HG02852 (cell line): ENCODE results near the gene COL27A1.

Source experiments
- ATAC-seq: cut with Tn5 transposase; IDR thresholded peaks from one replicate; pipeline ENCODE4 v1.9.1; 2021; ENCODE audit warnings: mild to moderate bottlenecking, moderate library complexity; ENCODE audit not compliant: unreplicated experiment

The COL27A1 gene

DNA sequence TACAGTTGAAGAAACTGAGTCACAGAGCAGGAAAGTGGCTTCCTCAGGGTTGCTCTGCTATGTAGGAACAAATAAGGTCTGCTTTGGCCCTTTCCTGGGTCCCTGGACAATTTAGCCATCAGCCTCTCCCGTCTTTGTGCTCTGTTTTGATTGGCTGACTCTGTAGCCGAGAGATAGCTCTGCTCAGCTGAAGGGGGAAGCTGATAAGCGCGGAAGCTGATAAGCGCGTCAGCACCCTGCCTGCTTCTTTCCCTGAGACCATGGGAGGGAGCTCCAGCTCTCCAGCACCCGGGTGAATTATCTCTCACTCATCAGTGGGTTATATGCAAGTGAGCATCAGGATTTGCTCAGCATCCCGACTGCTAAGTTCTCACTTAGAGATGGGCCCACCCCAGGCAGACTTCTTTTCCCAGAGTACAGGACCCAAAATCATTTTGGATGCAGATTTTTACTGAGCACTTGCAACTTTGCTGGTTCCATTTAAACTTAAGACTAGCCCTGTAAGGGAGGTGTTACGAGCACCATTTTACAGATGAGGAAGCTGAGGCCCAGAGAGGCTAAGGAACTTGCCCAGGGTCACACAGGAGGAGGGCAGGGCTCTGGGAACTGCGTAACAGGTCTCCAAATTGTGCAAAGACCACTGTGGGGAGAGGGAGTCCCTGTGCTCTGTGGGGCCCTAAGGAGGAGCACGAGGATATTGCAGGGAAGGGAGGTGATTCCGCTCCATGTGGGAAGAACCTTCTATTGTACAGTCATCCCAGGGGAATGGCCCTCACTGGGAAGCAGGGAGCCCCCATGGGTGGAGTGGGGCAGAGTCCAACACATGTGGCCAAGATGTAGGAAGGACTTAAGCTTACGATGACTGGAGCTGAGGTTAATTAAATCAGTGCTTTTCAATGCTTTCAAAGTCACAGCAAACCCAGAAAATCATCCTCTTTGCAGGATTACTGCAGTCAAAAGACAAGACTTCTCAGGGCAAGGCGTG, 83.8 kb downstream of the COL27A1 start:
- ATAC-seq, result no peak

DNA sequence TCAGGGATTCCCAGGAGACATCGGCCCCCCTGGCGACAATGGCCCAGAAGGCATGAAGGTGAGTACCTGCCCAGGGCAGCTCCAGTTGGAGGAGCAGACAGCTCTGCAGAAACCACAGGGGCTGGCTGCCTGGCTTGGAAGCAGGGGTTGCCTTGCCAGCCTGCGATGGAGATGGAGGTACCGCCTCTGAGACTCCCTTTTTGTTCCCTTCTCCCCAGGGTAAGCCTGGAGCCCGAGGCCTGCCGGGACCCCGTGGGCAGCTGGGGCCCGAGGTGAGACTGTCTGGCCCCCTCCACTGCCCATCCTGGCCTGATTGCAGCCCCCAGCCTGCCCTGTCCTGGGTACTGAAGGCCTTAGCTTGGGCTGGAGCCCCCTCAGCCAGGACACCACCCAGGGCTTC, 84.9 kb downstream of the COL27A1 start:
- no peak for ATAC-seq

DNA sequence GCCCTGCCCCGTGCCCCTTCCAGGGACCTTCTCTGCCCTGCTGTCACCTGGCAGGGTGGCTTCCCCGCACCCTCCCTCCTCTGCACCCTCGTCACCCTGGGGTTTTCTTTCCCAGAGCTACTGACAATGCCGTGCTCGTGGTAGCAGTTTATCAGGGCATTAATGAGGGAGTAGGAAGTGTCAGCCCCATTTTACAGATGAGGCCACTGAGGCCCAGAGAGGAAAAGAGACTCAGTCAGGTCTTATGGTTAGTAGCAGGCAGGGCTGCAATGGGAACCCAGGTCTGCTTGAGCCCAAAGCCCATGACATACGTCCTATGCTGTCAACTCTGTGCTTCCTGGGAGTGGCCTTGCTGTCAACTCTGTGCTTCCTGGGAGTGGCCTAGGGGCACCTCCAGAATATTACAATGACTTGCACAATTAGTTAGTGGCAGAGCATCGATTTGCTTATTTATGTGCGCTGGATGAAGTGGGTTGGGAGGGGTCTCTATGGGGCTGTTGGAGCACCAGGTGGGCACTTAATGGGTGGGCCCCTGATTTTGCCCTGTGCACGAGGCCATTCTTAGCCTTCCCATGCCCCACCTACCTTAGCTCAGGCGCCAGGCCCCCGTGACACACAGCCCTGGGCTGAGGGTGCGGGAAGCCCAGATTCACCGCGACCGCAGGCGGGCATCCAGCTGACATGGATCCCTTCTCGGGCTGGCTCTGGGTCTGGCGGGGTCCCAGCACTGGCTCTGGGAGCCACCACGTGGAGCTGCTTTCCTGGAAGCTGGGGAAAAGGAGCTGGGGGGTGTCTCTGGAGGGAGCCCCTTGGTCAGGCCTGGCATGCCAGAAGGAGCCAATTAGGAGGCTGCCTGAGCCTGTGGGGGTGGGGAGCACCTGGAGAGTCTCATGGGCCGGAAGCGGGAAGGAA, 85.6 kb downstream of the COL27A1 start:
- no peak for ATAC-seq

DNA sequence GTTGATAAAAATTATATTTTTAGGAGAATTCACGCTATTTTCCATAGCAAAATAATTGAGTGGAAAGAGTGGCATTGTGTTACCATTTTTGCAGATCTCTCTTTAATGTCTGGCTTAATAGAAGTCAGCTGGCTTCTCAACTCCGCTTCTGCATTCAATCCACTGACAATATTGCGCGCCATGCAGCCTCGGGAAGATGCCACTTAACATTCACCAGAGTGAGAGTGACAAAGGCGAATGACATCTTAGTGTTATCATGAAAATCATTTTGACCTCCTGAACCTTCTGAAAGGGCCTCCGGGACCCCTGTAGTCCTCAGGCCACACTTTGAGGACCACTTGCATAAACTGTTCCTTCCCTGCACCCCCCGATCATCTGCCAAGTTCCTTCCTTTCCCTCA, 87.5 kb downstream of the COL27A1 start:
- no peak for ATAC-seq

DNA sequence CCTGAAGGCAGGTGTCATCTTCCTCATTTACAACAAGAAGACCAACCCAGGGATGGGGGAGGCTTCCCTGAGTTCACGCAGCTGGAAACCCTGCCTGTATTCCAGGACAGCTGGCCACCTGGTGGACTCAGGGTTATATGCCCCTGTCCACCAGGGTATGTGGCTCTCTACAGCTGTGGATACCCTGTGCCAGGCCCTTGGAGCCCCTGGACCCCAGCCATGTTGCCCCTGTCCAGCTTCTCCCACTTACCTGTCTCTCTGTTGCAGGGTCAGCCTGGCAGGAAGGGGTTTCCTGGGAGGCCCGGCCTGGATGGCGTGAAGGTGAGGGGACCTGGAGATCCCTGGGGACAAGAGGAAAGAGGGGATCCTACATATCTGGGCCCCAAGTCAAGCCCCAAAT, 87.9 kb downstream of the COL27A1 start:
- ATAC-seq, result no peak

DNA sequence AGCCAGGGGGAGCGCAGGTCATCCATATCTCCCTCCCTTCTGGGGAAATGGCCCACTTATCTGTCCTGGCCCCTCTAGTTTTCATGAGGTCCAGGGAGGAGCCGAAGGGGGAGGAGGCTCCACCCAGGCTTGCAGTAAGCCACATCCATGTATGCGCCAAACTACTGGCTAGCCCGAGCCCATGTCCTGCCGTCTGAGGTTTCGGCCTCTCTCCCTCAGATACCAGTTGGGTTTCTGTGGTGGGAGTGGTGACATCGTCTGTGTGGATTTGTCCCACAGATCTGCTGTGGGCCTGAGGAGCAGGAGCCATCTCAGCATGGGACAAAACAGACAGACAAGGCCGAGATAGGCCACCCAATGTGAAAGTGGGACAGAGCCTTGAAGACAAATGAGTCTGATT, 89.2 kb downstream of the COL27A1 start:
- ATAC-seq, result no peak

DNA sequence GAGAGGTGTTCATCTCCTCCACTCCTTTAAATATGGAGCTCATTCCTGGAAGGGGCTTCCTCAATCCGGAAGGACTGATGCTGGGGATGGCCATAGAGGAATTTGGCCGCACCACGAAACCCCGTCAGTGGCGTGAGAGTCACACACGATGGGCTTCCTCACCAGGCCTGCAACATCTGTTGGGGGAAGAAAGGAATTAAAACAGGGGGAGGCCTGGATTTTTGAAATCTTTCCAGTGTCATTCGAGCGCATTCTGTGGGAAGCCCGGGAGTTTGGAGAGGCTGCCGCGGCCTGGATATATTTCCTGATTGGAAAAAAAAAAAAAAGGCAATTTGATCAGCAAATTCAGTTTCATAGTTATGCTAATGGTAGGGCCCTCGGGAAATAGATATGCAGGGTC, 91.2 kb downstream of the COL27A1 start:
- no peak for ATAC-seq

DNA sequence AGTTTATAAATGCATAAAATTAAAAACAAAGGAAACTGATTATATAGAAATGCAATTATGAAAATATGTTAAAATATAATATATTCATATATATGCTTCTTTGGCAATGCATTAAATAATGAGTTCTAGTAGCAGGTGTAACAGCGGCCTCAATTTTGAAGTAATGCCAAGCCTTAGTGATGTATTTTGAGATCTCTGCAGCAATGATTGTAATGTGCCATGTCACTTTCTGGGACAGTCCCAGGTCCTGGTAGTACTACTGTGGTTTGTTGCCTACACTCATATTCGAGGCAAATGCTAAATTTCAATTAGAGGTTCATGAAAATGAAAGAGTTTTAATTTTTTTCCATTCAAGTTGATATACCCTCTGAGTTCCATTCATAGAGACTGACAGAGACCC, 91.7 kb downstream of the COL27A1 start:
- ATAC-seq, result no peak

DNA sequence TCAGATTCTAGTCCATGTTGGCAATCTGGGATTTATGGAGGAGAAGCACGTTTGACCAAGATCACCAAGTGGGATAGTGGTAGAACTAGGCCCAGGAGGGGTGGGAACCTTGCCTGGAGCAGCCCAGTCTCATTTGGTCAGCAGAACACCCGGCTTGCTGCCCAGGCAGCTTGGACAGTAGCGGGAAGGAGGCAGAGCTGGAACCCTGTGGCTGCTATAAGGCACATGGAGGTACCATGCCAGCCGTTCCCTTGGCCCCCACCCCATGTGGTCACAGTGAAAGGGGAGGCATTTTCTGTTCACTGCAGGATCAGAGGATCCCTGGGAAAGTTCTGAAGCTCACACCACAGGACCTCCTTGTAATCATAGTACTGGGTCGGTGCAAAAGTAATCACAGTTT, 92.2 kb downstream of the COL27A1 start:
- no peak for ATAC-seq

DNA sequence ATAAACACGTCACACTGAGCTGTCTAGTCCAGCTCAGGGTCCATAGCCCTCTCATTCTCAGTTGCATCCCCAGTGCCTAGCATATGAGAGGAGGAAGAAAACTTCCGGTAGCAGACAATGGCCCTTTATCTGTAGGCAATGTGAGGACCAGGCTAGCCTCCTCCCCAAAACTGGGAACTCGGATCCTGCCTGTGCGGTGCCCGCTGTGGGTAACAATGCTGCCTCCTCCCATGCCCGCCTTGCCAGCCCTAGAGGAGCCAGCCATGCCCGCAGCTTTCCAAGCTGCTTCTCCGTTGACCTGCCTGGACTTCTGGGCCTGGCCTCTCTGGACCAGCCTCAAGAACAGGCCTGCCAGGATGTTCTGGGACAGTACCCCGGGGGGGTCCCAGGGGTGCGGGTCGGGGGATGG, 93.0 kb downstream of the COL27A1 start:
- no peak for ATAC-seq

DNA sequence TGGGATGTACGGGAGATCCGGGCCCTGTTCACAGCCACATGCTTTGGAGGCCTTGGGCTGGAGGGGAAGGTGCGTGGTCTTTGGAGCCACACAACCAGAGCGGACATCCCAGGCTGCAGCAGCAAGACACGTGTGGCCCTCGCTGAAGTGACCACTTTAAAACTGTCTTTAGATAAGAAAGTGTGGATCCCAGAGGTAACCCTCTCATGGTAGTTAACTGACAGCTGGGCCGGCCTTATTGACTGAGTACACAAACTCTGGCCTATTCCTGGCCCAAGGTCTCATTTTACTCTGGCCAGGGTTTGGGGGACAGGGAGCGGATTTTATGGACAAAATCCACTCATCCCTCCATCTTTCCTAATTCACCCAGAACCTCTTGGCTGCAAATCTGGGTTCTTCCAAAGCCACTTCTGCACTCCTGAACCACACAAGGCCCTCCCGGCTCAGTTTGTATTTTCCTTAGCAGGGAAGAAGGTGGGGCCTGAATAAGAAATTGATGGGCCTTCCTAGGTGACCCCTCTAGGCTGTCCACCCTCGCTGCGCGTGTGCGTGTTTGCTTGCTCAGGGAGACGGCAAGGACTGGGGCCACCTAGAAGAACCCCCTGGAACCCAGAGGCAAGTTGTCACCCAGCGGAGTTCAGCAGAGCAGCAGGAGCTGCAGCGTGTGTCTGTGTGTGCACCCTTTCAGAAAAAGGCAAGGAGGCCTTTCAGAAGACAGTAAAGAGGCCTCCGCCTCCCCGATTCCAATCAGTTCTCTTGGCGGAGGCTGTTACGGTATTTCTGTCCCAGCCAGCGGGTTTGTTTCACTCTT, 94.3 kb downstream of the COL27A1 start:
- no peak for ATAC-seq

DNA sequence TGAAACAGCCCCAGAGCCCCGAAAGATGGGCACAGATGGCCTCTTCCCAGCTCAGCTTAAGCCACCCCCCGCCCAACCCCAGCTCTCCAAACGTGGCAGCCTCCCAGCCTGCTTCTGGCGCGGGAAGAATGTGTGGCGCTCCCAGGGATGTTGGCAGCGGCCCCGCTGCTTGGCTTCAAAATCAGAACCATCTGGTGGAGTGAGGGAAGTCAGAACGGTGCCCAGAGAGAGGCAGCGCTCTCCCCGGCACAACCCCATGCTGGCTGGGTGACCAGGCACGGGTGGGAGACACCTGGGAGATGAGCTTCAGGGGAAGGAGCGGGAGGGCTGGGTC, 94.9 kb downstream of the COL27A1 start:
- no peak for ATAC-seq

DNA sequence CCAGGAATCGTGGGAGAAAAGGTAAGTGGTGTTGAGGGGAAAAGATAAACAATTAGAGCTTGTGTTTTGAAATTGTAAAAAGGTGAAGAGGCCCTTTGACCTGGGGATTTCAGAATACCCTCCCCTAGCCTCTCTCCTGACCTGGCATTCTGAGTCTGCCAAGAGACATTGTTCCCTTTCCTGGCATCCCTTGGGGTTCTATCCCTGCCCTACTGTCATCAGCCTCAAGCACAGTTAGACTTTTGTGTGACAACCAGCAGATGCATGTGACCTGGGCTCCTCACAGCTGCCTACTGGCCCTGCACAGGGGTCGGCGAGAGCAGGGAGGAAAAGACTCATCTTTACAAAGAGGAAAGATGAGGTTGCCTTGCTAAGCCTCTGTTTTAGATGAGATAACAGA, 95.3 kb downstream of the COL27A1 start:
- ATAC-seq, result no peak

DNA sequence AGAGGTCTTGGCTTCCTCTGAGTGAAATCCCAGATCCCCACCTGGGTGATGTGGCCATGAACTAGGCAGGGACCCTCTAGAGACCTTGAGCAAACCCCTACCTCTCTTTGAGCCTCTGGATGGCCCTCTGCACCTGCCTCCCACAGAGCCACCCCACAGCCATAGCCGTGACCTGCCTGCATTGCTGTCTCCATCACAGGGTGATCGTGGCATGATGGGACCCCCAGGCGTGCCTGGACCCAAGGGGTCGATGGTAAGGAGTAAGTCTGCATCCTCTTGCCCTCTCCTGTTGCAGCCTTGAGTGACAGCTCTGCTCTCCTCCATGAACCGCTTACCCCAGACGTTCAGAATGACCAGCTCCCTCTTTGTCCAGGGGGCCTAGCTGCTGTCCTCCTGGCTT, 97.1 kb downstream of the COL27A1 start:
- no peak for ATAC-seq

DNA sequence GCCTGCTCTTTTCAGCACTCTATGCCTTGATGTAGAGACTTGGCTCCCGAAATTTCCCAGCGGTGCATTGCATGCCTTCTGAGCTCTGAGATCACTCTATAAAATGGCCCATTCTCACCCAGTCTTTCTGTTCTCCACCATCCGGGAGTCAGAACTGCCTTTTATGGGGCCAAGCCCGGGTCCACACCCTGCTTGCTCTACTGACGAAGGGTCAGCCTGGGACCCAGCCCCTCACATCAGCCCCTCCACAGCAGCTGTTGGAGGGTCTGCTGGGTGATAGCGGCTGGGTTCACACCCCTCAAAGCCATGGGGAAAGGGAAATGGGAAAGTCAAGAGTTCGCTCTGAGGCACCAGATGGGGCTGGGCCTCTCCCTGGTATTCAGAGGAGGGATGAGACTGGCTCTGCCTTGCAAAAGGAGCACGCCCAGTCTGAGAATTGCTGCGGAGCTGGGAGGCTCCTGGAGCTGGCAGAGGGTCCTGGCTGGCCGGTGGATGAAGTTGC, 101.5 kb downstream of the COL27A1 start:
- no peak for ATAC-seq

DNA sequence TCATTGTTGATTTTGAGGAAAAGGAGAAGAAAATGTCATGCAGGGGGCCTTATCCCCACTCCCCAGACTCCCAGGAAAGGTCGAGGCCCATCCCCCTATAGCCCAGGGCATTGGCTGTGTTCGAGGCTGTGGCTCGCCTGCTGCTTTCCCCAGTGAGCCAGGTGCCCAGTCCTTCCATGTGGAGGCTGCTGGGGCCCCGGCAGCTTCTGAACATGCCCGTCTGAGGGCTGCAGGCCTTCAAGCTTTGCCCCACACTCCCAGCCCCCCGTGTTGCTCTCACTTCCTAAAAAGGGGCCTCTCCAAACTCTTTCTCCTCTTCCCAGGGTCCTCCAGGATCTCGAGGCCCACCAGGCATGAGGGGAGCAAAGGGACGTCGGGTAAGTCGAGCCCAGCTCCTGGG, 102.9 kb downstream of the COL27A1 start:
- no peak for ATAC-seq

DNA sequence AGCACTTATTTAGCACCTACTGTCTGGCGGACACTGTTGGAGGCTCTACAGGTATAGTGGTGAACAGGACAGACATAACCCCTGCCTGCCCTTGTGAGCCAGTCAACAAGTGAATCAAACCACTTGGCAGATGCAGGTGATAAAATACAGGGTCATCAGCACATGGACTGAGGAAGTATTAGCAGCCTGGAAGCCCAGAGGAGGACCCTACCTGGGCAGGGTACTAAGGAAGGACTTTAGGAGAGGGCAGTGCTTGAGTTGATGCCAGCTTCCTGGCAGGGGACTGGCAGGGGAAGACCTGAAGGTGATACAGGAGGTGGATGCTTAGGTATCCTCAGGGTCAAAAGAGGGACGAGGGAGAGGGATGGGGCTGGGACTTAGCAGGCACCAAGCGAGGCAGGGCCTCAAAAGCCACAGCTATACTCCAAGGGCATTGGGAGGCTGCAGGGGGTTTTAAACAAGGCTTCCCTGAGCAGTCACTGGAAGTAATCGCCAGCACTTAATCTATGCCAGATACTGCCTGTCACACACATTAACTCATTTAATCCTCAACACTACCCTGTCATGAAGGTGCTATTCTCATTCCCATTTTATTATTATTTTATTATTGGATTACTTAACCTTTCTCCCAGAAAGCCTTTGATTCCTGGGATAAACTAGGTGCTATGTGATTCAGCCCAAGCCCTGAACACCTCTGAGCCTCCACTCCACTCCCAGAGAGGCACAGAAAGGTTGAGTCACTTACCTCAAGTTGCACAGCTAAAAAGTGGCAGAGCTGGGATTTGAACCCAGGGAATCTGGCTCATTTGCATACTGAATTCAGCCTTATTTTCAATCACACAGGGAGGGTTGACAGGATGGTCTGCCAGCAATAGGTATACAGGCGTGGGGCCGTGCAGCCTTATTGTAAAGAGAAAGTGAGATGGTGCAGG, 103.8 kb downstream of the COL27A1 start:
- ATAC-seq, result no peak

DNA sequence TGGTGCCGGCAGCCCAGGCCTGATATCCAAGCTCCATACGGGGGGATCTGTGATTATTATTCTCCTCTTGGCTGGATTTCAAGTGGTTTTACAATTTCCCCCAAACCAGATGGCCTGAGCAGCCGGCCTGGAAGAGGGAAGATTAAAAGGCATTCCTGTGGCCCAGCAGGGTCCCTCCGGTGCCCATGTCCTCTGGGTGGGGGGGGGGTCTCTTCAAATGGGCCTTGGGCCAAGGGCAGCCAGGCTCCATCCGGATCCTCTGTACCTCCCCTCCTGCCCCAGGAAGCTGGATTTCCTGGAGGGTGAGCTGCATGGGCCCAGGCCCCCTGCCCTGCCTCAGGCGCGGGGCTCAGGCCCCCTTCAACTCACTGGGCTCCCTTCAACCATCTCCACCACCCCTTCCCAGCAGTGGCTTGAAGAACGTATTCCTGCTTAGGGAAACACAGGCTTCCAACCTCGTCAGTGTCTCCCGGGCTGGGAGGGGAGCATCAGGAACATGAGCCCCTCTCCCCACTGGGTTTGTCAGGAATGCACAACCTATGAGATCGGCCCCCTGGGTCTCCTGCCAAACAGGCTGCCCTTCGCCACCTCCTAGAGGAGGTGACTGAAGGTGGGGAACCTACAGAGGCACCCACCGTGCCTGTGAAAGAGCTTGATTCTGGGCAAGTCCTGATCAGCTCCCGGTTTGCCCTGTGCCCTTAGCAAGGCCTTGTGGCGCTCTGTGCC, 104.6 kb downstream of the COL27A1 start:
- ATAC-seq, result no peak

DNA sequence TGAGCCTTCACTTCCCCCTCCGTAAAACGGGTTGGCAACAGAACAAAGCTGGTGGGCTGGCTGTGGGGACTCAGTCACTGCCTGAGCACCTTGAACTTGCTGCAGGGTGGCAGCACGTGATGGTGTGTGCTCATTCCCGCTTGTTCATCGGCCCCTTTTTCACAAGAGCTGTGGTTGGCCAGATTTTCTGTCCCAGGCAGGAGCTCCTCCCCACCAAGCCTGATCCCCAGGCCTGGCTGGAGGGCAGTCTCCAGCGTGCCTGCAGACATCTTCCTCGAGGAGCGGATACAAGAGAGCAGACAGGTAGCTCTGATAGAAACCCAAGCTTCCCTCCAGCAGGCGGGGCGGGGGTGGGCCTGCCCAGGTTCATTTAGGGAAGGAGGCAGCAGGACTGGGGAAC, 105.7 kb downstream of the COL27A1 start:
- no peak for ATAC-seq
